BJ (cell line): ENCODE results near the gene FERMT1. TPM values are rescaled to one million over a fixed set of nuclear protein-coding genes. Genes with fewer than 3 reads are reported as not detected.
"Not testable (repeated sequence)": the region's sequence is repeated elsewhere in the genome, so short reads cannot be mapped to it uniquely, and the experiment has no call there.

Source experiments
- CTCF ChIA-PET: fragments of 350-600 bp; formaldehyde crosslinking; extraction: SDS; loops from one replicate; lab custom pipeline; 2021; ENCODE audit warnings: antibody characterized with exemption, inconsistent platforms; lab: Yijun Ruan, JAX
- POLR2A ChIA-PET: fragments of 300-600 bp; sonication (Branson Sonifier 250); formaldehyde crosslinking; extraction: SDS; loops from one replicate; lab custom pipeline; 2021; ENCODE audit warnings: antibody characterized with exemption; lab: Charles Lee
- DNase-seq: peaks from one replicate; pipeline ENCODE4 v3.0.0-alpha.2; 2011; ENCODE audit warnings: low read depth
- H3K27me3 ChIP-seq: 2 replicates; pipeline ENCODE4 v1.6.0; 2011; ENCODE audit warnings: low read length; ENCODE audit not compliant: control insufficient read depth, insufficient read depth
- H3K36me3 ChIP-seq: 2 replicates; pipeline ENCODE4 v1.5.1; 2011; ENCODE audit warnings: low read length; ENCODE audit not compliant: control insufficient read depth, insufficient read depth
- H3K4me3 ChIP-seq: 2 replicates; pipeline ENCODE4 v1.5.1; 2011; ENCODE audit warnings: low read depth, mild to moderate bottlenecking, control low read depth, low read length
- polyA plus RNA-seq: library from polyadenylated mRNA; depleted of rRNA; stranded (reverse); fragments of >200 nt; gene quantifications from 2 replicates; pipeline ENCODE4 v1.2.3, GENCODE V29; 2011
- TF ChIP-seq, protein P1 (sequence below): IDR thresholded peaks from 2 replicates; pipeline ENCODE4 v1.5.1; 2011; ENCODE audit warnings: low read depth, mild to moderate bottlenecking, control low read depth, inconsistent platforms, low read length, moderate library complexity; ENCODE audit not compliant: insufficient read depth

Gene FERMT1
- polyA plus RNA-seq, 1 experiment = 1.1 TPM

GRCh38 chr20:6120491-6120988 is 2.3 kb downstream of the FERMT1 start:
- TF ChIP-seq, protein P1, sequence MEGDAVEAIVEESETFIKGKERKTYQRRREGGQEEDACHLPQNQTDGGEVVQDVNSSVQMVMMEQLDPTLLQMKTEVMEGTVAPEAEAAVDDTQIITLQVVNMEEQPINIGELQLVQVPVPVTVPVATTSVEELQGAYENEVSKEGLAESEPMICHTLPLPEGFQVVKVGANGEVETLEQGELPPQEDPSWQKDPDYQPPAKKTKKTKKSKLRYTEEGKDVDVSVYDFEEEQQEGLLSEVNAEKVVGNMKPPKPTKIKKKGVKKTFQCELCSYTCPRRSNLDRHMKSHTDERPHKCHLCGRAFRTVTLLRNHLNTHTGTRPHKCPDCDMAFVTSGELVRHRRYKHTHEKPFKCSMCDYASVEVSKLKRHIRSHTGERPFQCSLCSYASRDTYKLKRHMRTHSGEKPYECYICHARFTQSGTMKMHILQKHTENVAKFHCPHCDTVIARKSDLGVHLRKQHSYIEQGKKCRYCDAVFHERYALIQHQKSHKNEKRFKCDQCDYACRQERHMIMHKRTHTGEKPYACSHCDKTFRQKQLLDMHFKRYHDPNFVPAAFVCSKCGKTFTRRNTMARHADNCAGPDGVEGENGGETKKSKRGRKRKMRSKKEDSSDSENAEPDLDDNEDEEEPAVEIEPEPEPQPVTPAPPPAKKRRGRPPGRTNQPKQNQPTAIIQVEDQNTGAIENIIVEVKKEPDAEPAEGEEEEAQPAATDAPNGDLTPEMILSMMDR = no peak
- no peak for DNase-seq
- POLR2A ChIA-PET = no interaction called here
- Histone ChIP-seq H3K27me3 (no peaks in the 10 kb centered on the region), H3K4me3 (no peak overlapping the region), H3K36me3 (no peaks in the 10 kb centered on the region)
- CTCF ChIA-PET = no interaction called here

- POLR2A ChIA-PET = no interaction called here
These were observed 6.1 kb downstream of the FERMT1 start for GRCh38 chr20:6116758-6117157.

DNA sequence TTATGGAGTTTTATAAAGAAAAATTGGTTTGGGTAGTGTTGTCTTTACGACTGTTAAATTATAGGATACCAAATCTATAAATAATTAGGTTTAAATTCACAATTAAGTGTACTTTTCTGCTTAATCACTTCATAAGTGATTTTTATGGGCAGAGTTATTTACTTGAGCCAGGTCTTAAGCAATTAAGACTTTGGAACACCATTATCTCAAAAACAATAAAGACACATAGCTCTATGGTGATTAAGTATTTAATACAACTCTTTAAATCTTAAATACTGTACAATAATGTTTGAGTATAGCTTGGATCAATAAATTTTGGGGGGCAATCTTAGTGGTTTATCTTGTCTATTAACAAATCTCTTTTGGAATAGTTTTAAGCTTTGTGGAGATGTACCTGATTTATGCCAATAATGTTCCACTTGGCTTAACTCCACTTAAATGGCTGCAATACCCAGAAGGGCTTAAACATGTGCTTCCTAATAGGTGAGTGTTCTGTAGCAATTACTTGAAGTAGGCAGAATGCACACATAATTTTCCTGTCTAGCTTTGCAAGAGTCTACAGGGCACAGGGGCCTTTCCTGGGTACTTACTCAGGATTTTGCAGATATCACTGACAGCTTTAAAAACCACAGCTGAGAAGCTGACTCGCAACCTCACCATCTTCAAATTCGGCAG is 7.5 kb downstream of the FERMT1 start:
- Histone ChIP-seq H3K36me3 (no peaks in the 10 kb centered on the region), H3K4me3 (no peak overlapping the region), H3K27me3 (no peaks in the 10 kb centered on the region)
- ChIA-PET POLR2A (no interaction called here), CTCF (no interaction called here)
- TF ChIP-seq, protein P1 = no peak
- no peak for DNase-seq

More at GRCh38 chr20:6116758-6117157, 6.1 kb downstream of the FERMT1 start:
- Histone ChIP-seq H3K27me3 (no peaks in the 10 kb centered on the region), H3K4me3 (no peak overlapping the region), H3K36me3 (no peaks in the 10 kb centered on the region)
- TF ChIP-seq, protein P1 = no peak
- CTCF ChIA-PET = no interaction called here
- DNase-seq = no peak

- POLR2A ChIA-PET = no interaction called here
- TF ChIP-seq, protein P1 = no peak
- no peaks in the 10 kb centered on the region for H3K27me3 ChIP-seq
- H3K36me3 ChIP-seq = no peaks in the 10 kb centered on the region
- H3K4me3 ChIP-seq = no peak overlapping the region
- DNase-seq = no peak
- CTCF ChIA-PET = no interaction called here
These were observed 8.1 kb downstream of the FERMT1 start for GRCh38 chr20:6114696-6115095.

- no peak overlapping the region for H3K4me3 ChIP-seq
- no peaks in the 10 kb centered on the region for H3K36me3 ChIP-seq
- no peaks in the 10 kb centered on the region for H3K27me3 ChIP-seq
- CTCF ChIA-PET = no interaction called here
- TF ChIP-seq, protein P1 = no peak
- POLR2A ChIA-PET = no interaction called here
- no peak for DNase-seq
These were observed 8.9 kb downstream of the FERMT1 start for GRCh38 chr20:6113951-6114350.

DNA sequence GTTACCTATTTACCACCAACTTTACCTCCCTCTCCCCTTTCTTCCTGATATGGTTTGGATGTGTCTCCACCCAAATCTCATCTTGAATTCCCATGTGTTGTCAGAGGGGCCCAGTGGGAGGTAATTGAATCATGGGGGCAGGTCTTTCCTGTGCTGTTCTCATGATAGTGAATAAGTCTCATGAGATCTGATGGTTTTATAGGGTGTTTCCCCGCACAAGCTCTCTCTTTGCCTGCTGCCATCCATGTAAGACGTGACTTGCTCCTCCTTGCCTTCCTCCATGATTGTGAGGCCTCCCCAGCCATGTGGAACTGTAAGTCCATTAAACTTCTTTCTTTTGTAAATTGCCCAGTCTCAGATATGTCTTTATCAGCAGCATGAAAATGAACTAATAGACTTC is 9.9 kb downstream of the FERMT1 start:
- POLR2A ChIA-PET, H3K27me3 ChIP-seq, H3K36me3 ChIP-seq, DNase-seq, CTCF ChIA-PET, H3K4me3 ChIP-seq: not testable (repeated sequence)
